Measurements from ENCODE around the gene NMBR. TPM values are rescaled to one million over a fixed set of nuclear protein-coding genes. Genes with fewer than 3 reads are reported as not detected.
"Not testable (repeated sequence)": the region's sequence is repeated elsewhere in the genome, so short reads cannot be mapped to it uniquely, and the experiment has no call there.

The NMBR gene
- polyA plus RNA-seq, 1 donor from 2014 or later = not detected

DNA sequence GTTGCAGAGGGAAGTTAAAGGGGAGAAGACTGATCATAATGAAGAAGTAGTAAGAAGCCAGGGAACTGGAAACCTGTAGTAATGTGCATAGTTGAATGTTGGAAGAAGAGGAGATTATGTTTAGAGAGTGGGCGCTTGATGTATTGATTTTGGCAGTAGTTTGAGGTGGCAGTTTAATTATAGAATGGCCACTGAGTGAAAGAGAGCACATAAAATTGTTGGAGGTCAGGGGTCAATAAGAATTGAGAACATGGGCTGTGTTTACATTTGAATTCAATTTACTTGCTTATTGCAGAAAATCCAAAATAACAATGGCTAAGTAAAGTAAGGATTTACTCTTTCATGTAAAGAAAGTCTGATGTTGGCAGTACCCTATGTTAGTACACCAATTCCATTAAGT is 15.9 kb upstream of the NMBR start:
- no peaks in the 10 kb centered on the region for H3K36me3 ChIP-seq (ENCODE audit: insufficient read depth, low read length)
- no peaks in the 10 kb centered on the region for H3K9me2 ChIP-seq (ENCODE audit: insufficient read depth, low read length)
- no peak overlapping the region for H3K4me3 ChIP-seq (ENCODE audit: low read length)
- no peaks in the 10 kb centered on the region for H3K9me3 ChIP-seq (ENCODE audit: low read length)
- no peaks in the 10 kb centered on the region for H3F3A ChIP-seq (ENCODE audit: insufficient read depth, low read length, poor library complexity, severe bottlenecking)
- H3K27me3 ChIP-seq (ENCODE audit: insufficient read depth, low read depth, low read length) = no peaks in the 10 kb centered on the region
- no peak overlapping the region for H3K4me2 ChIP-seq (ENCODE audit: low read length)
- H3K79me2 ChIP-seq (replicated peaks; ENCODE audit: insufficient read depth, low read length) = peaks cover 49% of the 10 kb centered on the region
- H4K20me1 ChIP-seq (ENCODE audit: insufficient read depth) = no peaks in the 10 kb centered on the region
- TF ChIP-seq EZH2 (IDR thresholded peaks at IDR 0.05; ENCODE audit: borderline replicate concordance, insufficient read depth, low read length, poor library complexity, severe bottlenecking) (no peak), RAD21 (conservative IDR thresholded peaks at IDR 0.05) (no peak), MXI1 (conservative IDR thresholded peaks at IDR 0.05; ENCODE audit: poor library complexity, severe bottlenecking) (no peak), TAF1 (IDR thresholded peaks at IDR 0.05; ENCODE audit: low read depth) (no peak), POLR2AphosphoS5 (IDR thresholded peaks at IDR 0.05) (no peak)
- TF ChIP-seq, protein P1, sequence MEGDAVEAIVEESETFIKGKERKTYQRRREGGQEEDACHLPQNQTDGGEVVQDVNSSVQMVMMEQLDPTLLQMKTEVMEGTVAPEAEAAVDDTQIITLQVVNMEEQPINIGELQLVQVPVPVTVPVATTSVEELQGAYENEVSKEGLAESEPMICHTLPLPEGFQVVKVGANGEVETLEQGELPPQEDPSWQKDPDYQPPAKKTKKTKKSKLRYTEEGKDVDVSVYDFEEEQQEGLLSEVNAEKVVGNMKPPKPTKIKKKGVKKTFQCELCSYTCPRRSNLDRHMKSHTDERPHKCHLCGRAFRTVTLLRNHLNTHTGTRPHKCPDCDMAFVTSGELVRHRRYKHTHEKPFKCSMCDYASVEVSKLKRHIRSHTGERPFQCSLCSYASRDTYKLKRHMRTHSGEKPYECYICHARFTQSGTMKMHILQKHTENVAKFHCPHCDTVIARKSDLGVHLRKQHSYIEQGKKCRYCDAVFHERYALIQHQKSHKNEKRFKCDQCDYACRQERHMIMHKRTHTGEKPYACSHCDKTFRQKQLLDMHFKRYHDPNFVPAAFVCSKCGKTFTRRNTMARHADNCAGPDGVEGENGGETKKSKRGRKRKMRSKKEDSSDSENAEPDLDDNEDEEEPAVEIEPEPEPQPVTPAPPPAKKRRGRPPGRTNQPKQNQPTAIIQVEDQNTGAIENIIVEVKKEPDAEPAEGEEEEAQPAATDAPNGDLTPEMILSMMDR (IDR thresholded peaks at IDR 0.05; ENCODE audit: poor library complexity, severe bottlenecking) = no peak
- H3K27ac ChIP-seq (ENCODE audit: low read length) = no peak overlapping the region
- no peak overlapping the region for H3K9ac ChIP-seq (ENCODE audit: low read length)
- H2AFZ ChIP-seq (ENCODE audit: low read depth, low read length) = no peak overlapping the region

DNA sequence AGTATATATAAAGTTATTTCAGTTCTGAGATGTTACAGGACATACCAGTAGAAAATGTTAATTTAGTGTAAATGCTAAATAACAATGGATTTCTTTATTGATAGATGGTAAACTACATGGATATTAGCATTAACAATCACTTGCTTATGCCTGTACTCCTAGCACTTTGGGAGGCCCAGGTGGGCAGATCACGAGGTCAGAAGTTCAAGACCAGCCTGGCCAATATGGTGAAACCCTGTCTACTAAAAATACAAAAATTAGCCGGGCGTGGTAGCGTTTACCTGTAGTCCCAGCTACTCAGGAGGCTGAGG is 9.8 kb upstream of the NMBR start:
- H3K4me3 ChIP-seq (ENCODE audit: low read length); H3K9ac ChIP-seq (ENCODE audit: low read length); H3F3A ChIP-seq (ENCODE audit: insufficient read depth, low read length, poor library complexity, severe bottlenecking); H3K27me3 ChIP-seq (ENCODE audit: insufficient read depth, low read depth, low read length); H2AFZ ChIP-seq (ENCODE audit: low read depth, low read length); H3K36me3 ChIP-seq (ENCODE audit: insufficient read depth, low read length); H3K4me2 ChIP-seq (ENCODE audit: low read length); H3K9me3 ChIP-seq (ENCODE audit: low read length); H4K20me1 ChIP-seq (ENCODE audit: insufficient read depth); H3K27ac ChIP-seq (ENCODE audit: low read length); H3K9me2 ChIP-seq (ENCODE audit: insufficient read depth, low read length): not testable (repeated sequence)
- TF ChIP-seq, protein P1 (IDR thresholded peaks at IDR 0.05; ENCODE audit: poor library complexity, severe bottlenecking) = peak; percentile 4
- H3K79me2 ChIP-seq (replicated peaks; ENCODE audit: insufficient read depth, low read length) = peaks cover 80% of the 10 kb centered on the region

DNA sequence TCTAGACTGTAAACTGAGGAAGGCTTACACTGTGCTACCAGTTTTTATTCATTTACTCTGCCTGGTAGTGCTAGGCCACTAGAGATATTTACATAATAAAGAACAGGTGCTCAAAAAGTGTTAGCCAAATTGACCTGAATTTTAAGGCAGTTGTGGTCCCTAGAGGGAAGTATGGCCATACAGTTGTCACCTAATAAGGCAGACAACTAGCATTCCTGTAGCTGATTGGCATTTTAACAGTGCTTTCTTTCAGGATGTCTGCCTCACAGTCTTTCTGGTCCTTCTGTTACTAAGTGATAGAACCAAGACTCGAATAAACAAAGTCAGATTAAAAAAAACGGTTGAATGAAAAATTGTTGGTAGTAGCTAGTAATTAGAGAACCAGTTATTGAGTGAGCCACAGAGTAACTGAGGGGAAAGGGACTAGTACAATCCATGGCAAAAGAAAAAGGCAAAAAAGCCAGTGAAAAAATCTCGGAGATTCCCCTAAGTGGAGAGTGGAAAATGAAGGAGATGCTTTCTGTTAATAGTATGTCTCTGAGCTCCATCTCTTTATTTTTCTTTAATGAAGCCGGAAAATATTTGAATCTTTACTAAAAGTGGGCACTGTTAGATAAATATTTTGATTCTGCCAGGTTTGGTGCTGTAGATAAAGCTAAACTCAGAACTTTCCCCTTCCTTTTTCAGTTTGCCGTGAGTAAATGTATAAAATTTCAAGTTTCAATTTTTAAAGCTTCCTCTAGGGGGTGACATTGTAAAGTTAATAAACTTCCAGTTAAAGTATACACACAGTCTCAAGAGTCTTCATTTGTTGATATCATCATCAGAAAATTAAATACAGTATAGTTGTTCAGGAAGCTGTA is 9.2 kb upstream of the NMBR start:
- Histone ChIP-seq H3K9ac (ENCODE audit: low read length) (no peak overlapping the region), H3K27me3 (ENCODE audit: insufficient read depth, low read depth, low read length) (no peaks in the 10 kb centered on the region), H3K4me3 (ENCODE audit: low read length) (no peak overlapping the region), H3K27ac (ENCODE audit: low read length) (no peak overlapping the region), H3F3A (ENCODE audit: insufficient read depth, low read length, poor library complexity, severe bottlenecking) (no peaks in the 10 kb centered on the region), H3K9me2 (ENCODE audit: insufficient read depth, low read length) (no peaks in the 10 kb centered on the region), H4K20me1 (ENCODE audit: insufficient read depth) (no peaks in the 10 kb centered on the region), H3K36me3 (ENCODE audit: insufficient read depth, low read length) (no peaks in the 10 kb centered on the region), H3K9me3 (ENCODE audit: low read length) (no peaks in the 10 kb centered on the region), H3K4me2 (ENCODE audit: low read length) (no peak overlapping the region), H3K79me2 (replicated peaks; ENCODE audit: insufficient read depth, low read length) (peaks cover 82% of the 10 kb centered on the region), H2AFZ (ENCODE audit: low read depth, low read length) (no peak overlapping the region)
- peak; percentile 67 for TF ChIP-seq RAD21 (conservative IDR thresholded peaks at IDR 0.05)
- TF ChIP-seq SMC3 (conservative IDR thresholded peaks at IDR 0.05; ENCODE audit: poor library complexity) = peak; percentile 64
- TF ChIP-seq MXI1 (conservative IDR thresholded peaks at IDR 0.05; ENCODE audit: poor library complexity, severe bottlenecking) = no peak
- TF ChIP-seq, protein P1 (IDR thresholded peaks at IDR 0.05; ENCODE audit: poor library complexity, severe bottlenecking) = peak; percentile 64

All from neural cell (in vitro differentiated cells).